ENCODE measurements around the gene ZNF808.

DNA sequence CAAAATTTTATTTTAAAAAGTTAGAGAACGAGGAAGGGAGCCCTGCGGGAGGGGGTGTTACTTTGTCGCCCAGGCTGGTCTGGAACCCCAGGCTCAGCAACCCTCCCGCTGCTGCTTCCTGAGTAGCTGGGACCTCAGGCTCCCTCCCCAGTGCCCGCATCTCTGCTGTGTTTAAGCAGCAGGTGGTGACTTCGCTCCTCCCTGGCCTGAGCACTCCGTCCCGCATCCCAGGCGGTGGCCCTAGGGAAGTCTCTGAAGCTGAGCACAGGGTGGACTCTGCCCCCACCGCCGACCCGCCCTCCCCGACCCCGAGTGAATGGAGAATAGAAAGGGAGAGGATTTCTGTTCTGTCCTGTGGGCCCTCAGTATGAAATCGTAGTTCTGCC lies 73.2 kb downstream of the ZNF808 start:
- TF ChIP-seq, protein P1, sequence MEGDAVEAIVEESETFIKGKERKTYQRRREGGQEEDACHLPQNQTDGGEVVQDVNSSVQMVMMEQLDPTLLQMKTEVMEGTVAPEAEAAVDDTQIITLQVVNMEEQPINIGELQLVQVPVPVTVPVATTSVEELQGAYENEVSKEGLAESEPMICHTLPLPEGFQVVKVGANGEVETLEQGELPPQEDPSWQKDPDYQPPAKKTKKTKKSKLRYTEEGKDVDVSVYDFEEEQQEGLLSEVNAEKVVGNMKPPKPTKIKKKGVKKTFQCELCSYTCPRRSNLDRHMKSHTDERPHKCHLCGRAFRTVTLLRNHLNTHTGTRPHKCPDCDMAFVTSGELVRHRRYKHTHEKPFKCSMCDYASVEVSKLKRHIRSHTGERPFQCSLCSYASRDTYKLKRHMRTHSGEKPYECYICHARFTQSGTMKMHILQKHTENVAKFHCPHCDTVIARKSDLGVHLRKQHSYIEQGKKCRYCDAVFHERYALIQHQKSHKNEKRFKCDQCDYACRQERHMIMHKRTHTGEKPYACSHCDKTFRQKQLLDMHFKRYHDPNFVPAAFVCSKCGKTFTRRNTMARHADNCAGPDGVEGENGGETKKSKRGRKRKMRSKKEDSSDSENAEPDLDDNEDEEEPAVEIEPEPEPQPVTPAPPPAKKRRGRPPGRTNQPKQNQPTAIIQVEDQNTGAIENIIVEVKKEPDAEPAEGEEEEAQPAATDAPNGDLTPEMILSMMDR (IDR thresholded peaks at IDR 0.05), result no peak
- TF ChIP-seq EP300 (IDR thresholded peaks at IDR 0.05), result no peak
- TF ChIP-seq POLR2AphosphoS5 (IDR thresholded peaks at IDR 0.05), result no peak
- no peak for TF ChIP-seq POLR2A (IDR thresholded peaks at IDR 0.05)
